Glomerular endothelial cell (primary cell): ENCODE results near the gene SRC. TPM values are rescaled to one million over a fixed set of nuclear protein-coding genes. Genes with fewer than 3 reads are reported as not detected.

ENCODE experiments used
- DNase-seq: peaks from one replicate; pipeline ENCODE4 v3.0.0-alpha.2; 2011; ENCODE audit warnings: low read depth, low spot score; ENCODE audit errors: extremely low read depth
- total RNA-seq: library from RNA; depleted of rRNA; stranded (reverse); fragments of >200 nt; gene quantifications from 2 replicates; pipeline ENCODE4 v1.2.3, GENCODE V29; 2015

The SRC gene
- total RNA-seq, 1 donor from 2014 or later: 20.7 TPM

GRCh38 chr20:37406010-37406998 lies 60.4 kb downstream of the SRC start:
- DNase-seq: no peak

GRCh38 chr20:37407019-37407566 lies 61.2 kb downstream of the SRC start:
- DNase-seq: no peak

- no peak for DNase-seq
These were observed 61.6 kb downstream of the SRC start for GRCh38 chr20:37407573-37408002.

GRCh38 chr20:37408302-37409193 lies 62.6 kb downstream of the SRC start:
- no peak for DNase-seq

GRCh38 chr20:37411408-37412219 lies 65.7 kb downstream of the SRC start:
- DNase-seq: no peak

- DNase-seq: no peak
These were observed 67.0 kb downstream of the SRC start for GRCh38 chr20:37413023-37413334.

- DNase-seq: no peak
These were observed 67.4 kb downstream of the SRC start for GRCh38 chr20:37413379-37413778.

- no peak for DNase-seq
These were observed 68.5 kb downstream of the SRC start for GRCh38 chr20:37414224-37415035.

- no peak for DNase-seq
These were observed 69.5 kb downstream of the SRC start for GRCh38 chr20:37415118-37416085.

GRCh38 chr20:37416100-37416847 lies 70.3 kb downstream of the SRC start:
- no peak for DNase-seq

- DNase-seq: no peak
These were observed 71.1 kb downstream of the SRC start for GRCh38 chr20:37416848-37417616.

GRCh38 chr20:37417617-37418467 lies 71.9 kb downstream of the SRC start:
- DNase-seq: no peak

- DNase-seq: no peak
These were observed 72.7 kb downstream of the SRC start for GRCh38 chr20:37418591-37419109.

GRCh38 chr20:37419307-37419706 lies 73.4 kb downstream of the SRC start:
- no peak for DNase-seq

- no peak for DNase-seq
These were observed 74.0 kb downstream of the SRC start for GRCh38 chr20:37419774-37420542.
